Sciatic nerve (tissue), 2 donors: ENCODE measurements around the gene ARHGEF39. TPM values are rescaled to one million over a fixed set of nuclear protein-coding genes. Genes with fewer than 3 reads are reported as not detected.

ENCODE experiments used
- ATAC-seq: fragments of 200-7000 bp; cut with Tn5 transposase; one replicate; pipeline ENCODE4 v1.9.1; 2020; ENCODE audit warnings: mild to moderate bottlenecking, moderate library complexity
- DNase-seq: peaks from one replicate; pipeline ENCODE4 v3.0.0-alpha.2; 2020; ENCODE audit warnings: low spot score
- intact Hi-C: fragments of 100-400 bp; cut with DNase I; formaldehyde crosslinking; loops from one replicate; pipeline ENCODE4 v1.14.2; 2022
- total RNA-seq: library from RNA; stranded (reverse); fragmentation: NEBNext Ultra II Directional; extraction: Animal tissue kit (Norgen Biotek cat#: 25700); gene quantifications from one replicate; pipeline ENCODE4 v1.2.1, GENCODE V29; 2021
- donor health status: DM: no; HTN: no; CAD: no.
- donor health status: DM: no; HTN: no; CAD: no.

ARHGEF39 gene
- total RNA-seq, 1 donor from 2014 or later = not detected

- ATAC-seq (peak; percentile 73), DNase-seq (no peak)
- intact Hi-C loops = no loop called here
Measured at GRCh38 chr9:35696520-35697215, 31.7 kb upstream of the ARHGEF39 start.

GRCh38 chr9:35695943-35696401, 31.0 kb upstream of the ARHGEF39 start:
- DNase-seq = no peak
- intact Hi-C loops = no loop called here
- no peak for ATAC-seq

GRCh38 chr9:35691757-35692301, 26.8 kb upstream of the ARHGEF39 start:
- DNase-seq (no peak), ATAC-seq (no peak)
- intact Hi-C loops = no loop called here

- no peak for ATAC-seq
Measured at GRCh38 chr9:35691334-35691650, 26.3 kb upstream of the ARHGEF39 start.

GRCh38 chr9:35690614-35691333, 25.8 kb upstream of the ARHGEF39 start:
- ATAC-seq (peak; percentile 74), DNase-seq (peak; percentile 87)
- intact Hi-C loops = no loop called here

More at GRCh38 chr9:35691334-35691650, 26.3 kb upstream of the ARHGEF39 start:
- DNase-seq = no peak
- intact Hi-C loops = no loop called here

- intact Hi-C loops = no loop called here
- ATAC-seq = no peak
Measured at GRCh38 chr9:35690294-35690613, 25.3 kb upstream of the ARHGEF39 start.

GRCh38 chr9:35689542-35690293, 24.7 kb upstream of the ARHGEF39 start, which contains the start of gene TPM2:
Gene TPM2, minus strand, starts transcription at chr9:35689925. Its CDS starts 108 bp downstream, at chr9:35689817.
- ATAC-seq (peak; percentile 52), DNase-seq (peak; percentile 76)
- intact Hi-C loops = no loop called here

More at GRCh38 chr9:35690294-35690613, 25.3 kb upstream of the ARHGEF39 start:
- DNase-seq = no peak

- DNase-seq (no peak), ATAC-seq (no peak)
- intact Hi-C loops = no loop called here
Measured at GRCh38 chr9:35688558-35689541, 23.9 kb upstream of the ARHGEF39 start.

GRCh38 chr9:35687972-35688557, 23.1 kb upstream of the ARHGEF39 start:
- DNase-seq = no peak
- intact Hi-C loops = no loop called here

GRCh38 chr9:35687306-35687705, 22.3 kb upstream of the ARHGEF39 start:
- intact Hi-C loops = no loop called here
- DNase-seq (no peak), ATAC-seq (no peak)

More at GRCh38 chr9:35687972-35688557, 23.1 kb upstream of the ARHGEF39 start:
- ATAC-seq = no peak

- DNase-seq (no peak), ATAC-seq (no peak)
- intact Hi-C loops = no loop called here
Measured at GRCh38 chr9:35686222-35687203, 21.5 kb upstream of the ARHGEF39 start.

- peak; percentile 78 for DNase-seq
- peak; percentile 58 for ATAC-seq
- intact Hi-C loops = no loop called here
Measured at GRCh38 chr9:35685506-35685905, 20.5 kb upstream of the ARHGEF39 start.

GRCh38 chr9:35684921-35685320, 19.9 kb upstream of the ARHGEF39 start:
- no peak for DNase-seq
- intact Hi-C loops = no loop called here
- no peak for ATAC-seq

GRCh38 chr9:35683323-35683722, 18.3 kb upstream of the ARHGEF39 start:
- DNase-seq (no peak), ATAC-seq (no peak)
- intact Hi-C loops = no loop called here

- ATAC-seq (no peak), DNase-seq (no peak)
- intact Hi-C loops = no loop called here
Measured at GRCh38 chr9:35682520-35683315, 17.7 kb upstream of the ARHGEF39 start.

GRCh38 chr9:35682051-35682450, 17.1 kb upstream of the ARHGEF39 start:
- intact Hi-C loops = no loop called here
- no peak for DNase-seq
- ATAC-seq = no peak
